CD4-positive, alpha-beta T cell treated with Interleukin-17A for 4 hours (primary cell): Measurements from ENCODE around the gene NFIC.
A peak's percentile ranks its signal among the peaks of the same experiment; 100 is the strongest.
"Not testable (repeated sequence)": the region's sequence is repeated elsewhere in the genome, so short reads cannot be mapped to it uniquely, and the experiment has no call there.

Experiments
- DNase-seq: peaks from one replicate; pipeline ENCODE4 v3.0.0-alpha.2; 2020; ENCODE audit warnings: mixed read lengths

NFIC gene

DNA sequence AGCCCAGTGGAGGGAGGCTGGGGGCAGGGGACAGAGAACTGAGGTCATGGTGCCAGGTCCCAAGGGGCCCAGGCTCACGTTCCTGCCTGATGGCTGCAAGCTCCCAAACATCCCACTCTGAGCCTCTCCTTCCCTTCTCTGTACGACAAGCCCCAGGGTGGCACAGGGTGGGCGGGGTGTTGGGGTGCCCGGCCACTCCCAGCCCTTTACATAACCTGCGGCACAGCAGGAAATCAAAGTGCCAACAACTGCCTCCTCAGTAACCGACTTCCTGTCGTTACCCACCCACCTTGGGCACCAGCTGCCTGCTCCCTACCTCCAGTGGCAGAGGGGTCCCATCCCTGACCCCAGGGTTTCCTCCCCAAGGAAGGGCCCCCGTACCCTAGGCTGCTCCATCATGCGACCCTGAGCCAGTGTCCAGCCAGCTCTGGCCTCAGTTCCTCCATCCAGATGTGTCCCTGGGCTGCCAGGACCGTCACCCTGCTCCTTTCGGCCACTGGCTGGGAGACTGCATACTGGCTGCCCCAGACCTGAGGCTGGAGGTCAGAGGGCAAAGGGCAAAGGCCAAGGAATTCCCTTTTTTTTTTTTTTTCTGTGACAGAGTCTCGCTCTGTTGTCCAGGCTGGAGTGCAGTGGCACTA, 27.7 kb upstream of the NFIC start:
- peak; percentile 86 for DNase-seq

GRCh38 chr19:3340340-3340739, 26.0 kb upstream of the NFIC start:
- no peak for DNase-seq

DNA sequence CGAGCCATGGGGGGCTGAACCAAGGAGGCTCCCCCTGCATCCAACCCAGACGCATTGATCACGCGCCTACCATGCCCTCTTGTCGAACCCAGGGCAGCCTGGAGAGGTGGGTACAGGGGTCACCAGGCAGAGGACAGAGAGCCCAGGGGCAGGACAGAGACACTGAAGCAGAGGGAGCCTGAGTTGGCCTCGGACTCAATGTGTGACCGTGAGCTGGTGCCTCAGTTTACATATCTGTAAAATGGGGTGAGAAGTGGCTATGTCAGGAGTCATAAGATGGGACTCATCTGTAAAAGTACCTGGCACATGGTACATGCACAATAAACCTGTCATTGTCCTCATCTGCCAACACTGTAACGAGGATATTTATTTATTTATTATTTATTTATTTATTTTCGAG, 24.1 kb upstream of the NFIC start:
- DNase-seq, result no peak

GRCh38 chr19:3342962-3343361, 23.4 kb upstream of the NFIC start:
- DNase-seq, result not testable (repeated sequence)

DNA sequence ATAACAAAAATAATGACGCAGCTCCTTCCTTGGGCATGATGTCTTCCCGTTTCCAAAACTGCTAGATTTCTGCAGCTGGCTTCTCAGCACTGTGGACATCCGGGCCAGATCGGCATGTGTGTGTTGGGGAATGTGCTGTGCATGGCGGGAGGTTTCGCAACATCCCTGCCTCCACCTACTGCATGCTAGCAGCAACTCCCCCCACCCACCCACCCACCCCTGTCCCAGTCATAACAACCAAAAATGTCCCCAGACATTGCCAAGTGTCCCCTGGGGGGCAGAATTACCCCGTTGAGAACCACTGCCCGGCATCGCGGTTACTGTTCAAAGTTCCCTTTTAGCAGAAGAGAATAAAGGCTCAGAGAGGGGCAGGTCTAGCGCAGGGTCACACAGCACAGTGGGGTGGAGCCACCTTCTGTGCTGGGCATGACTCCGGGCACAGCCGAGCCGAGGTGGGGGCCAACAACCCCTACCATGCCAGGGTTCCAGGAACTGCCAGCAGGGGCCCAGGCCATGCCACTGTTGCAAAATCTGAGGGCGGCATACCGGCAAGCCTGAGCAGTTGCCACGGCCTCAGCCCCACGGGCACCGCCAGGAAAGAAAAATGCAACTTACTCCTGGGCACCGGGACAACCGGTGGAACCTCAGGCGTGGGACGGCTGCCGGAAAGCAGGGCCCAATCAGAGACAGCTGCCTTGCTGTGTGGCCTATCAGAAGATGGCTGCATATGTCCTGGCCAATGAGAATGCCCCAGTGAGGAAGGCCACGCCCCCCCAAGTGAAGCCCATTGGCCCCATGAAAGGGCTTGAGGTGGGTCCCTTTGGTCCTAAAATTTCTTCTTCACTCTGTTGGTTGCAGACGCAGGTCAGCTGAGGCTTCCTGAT, 22.5 kb upstream of the NFIC start:
- DNase-seq, result peak; percentile 61

GRCh38 chr19:3344608-3345598, 21.5 kb upstream of the NFIC start:
- DNase-seq, result no peak

- no peak for DNase-seq
Measured at GRCh38 chr19:3345850-3346460, 20.4 kb upstream of the NFIC start.

DNA sequence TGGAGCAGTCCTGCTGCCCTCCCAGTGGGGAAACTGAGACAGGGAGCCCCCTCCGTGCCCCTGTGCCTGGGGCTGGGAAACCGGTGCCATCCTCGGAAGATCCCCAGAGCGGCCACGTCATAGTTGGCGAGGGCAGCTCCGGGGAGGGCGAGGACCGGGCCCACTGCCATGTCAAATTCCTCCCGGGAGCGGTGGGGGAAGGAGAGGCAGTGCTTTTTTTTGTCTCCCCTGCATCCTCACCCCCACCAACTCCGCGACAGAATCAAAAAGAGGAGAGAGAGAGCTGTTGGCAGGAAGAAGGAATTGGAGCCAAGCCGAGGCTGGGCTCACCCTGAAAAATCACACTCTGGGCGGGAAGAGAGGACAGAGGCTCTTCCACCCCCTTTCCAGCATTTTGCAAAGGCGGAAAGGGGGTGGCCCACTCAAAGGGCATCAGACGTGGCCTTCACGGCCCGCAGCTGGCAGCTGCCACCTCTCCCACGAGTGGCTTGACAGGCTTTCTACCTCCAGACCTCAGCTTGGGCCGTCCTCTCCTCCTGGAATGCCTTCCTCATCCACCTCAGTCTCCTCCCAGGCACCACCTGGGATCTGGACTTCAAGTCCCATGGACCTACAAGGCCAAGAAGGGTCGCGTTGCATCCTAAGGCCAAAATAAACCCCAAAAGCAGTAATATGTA, 19.6 kb upstream of the NFIC start:
- no peak for DNase-seq

- no peak for DNase-seq
Measured at GRCh38 chr19:3348042-3348441, 18.3 kb upstream of the NFIC start.

- not testable (repeated sequence) for DNase-seq
Measured at GRCh38 chr19:3348469-3348868, 17.9 kb upstream of the NFIC start.

- DNase-seq, result no peak
Measured at GRCh38 chr19:3350014-3350663, 16.2 kb upstream of the NFIC start.

DNA sequence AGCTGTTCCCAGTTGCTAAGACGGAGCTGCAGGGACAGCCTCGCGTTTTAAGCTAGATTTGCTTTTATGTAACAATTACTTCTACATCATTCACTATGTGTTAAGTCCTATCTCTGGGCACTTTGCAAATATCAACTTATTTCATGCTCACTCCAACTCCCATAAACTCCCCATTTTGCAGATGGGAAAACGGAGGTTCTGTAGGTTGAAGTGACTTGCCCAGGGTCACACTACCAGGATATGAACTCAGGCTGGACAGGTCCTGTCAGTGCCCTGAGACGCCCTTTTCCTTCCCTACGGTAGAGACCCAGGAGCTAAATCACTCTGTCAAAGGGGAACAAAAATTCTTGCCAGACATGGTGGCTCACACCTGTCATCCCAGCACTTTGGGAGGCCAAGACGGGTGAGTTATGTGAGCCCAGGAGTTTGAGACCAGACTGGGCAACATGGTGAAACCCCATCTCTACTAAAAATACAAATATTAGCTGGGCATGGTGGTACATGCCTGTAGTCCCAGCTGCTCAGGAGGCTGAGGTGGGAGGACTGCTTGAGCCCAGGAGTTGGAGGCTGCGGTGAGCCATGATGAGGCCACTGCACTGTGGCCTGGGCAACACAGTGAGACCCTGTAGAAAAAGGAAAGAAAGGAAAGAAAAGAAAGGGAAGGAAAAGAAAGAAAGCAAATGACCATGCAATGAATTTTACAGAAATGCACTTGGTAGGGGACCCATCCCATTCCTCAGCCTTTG, 14.5 kb upstream of the NFIC start:
- DNase-seq, result no peak

DNA sequence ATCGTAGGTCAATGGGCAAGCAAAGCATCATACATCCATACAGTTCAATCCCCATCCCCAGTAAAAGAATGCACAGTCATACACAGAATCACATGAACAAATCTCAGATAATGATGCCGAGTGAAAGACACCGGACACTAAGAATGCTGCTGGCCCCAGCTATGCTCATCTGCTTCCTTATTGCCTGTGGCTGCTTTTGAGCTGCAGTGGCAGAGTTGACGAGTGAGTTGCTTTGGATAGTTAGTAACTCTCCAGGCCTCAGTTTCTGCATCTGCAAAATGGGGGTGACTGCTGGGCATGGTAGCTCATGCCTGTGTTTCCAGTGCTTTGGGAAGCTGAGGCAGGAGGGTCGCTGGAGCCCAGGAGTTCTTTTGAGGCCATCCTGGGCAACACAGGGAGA, 12.9 kb upstream of the NFIC start:
- DNase-seq, result no peak

DNA sequence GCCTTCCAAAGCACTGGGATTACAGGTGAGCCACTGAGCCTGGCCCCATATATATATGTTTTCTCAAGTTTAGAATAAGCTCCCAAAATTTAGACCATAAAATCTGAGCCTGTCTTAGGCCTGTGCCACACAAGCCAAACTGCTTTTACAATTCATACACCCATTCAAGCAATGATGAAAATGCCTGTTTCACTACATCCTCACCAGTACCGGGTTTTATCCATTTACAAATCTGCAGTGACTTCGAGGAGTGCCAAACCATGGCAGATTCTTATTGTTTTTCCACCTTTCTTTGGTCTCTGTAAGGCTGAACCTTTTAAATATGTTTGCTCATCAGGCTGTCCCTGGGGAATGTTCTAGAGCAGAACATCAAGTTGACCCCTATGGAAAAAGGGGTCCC, 9.6 kb upstream of the NFIC start:
- DNase-seq, result no peak

GRCh38 chr19:3357271-3357991, 9.0 kb upstream of the NFIC start:
- DNase-seq, result peak; percentile 17

GRCh38 chr19:3357992-3358688, 8.2 kb upstream of the NFIC start:
- DNase-seq, result peak; percentile 36

- no peak for DNase-seq
Measured at GRCh38 chr19:3358689-3359014, 7.7 kb upstream of the NFIC start.

GRCh38 chr19:3359015-3359918, 7.1 kb upstream of the NFIC start:
- peak; percentile 83 for DNase-seq
